Measurements from ENCODE around the gene CTAG2. TPM values are rescaled to one million over a fixed set of nuclear protein-coding genes. Genes with fewer than 3 reads are reported as not detected.
"Not testable (repeated sequence)": the region's sequence is repeated elsewhere in the genome, so short reads cannot be mapped to it uniquely, and the experiment has no call there.

Gene CTAG2
- total and polyA plus RNA-seq, 8 donors = not detected

GRCh38 chrX:154648931-154649330 lies 4.4 kb downstream of the CTAG2 start:
- Histone ChIP-seq H3K9me3 (no peaks in the 10 kb centered on the region), H3K4me3 (no peak overlapping the region), H3K27ac (no peak overlapping the region), H3K4me1 (no peaks in the 10 kb centered on the region), H3K36me3 (no peaks in the 10 kb centered on the region), H3K27me3 (no peaks in the 10 kb centered on the region)
- intact Hi-C loops (cut with DNase I) = no loop called here
- no peak for TF ChIP-seq CTCF (IDR thresholded peaks at IDR 0.05)
- DNase-seq (no peak), ATAC-seq (no peak)

GRCh38 chrX:154645745-154646378 lies 7.5 kb downstream of the CTAG2 start:
- H3K4me3 ChIP-seq; H3K27ac ChIP-seq; H3K36me3 ChIP-seq; intact Hi-C loops (cut with DNase I); H3K9me3 ChIP-seq; ATAC-seq; DNase-seq; H3K27me3 ChIP-seq; H3K4me1 ChIP-seq: not testable (repeated sequence)

GRCh38 chrX:154643708-154644107 lies 9.7 kb downstream of the CTAG2 start:
- H3K27me3 ChIP-seq; H3K9me3 ChIP-seq; H3K36me3 ChIP-seq; DNase-seq; H3K4me1 ChIP-seq; H3K4me3 ChIP-seq; H3K27ac ChIP-seq; intact Hi-C loops (cut with DNase I): not testable (repeated sequence)
- peak; percentile 13 for ATAC-seq

GRCh38 chrX:154641740-154642139 lies 11.6 kb downstream of the CTAG2 start:
- peak; percentile 32 for ATAC-seq
- DNase-seq; H3K36me3 ChIP-seq; H3K4me1 ChIP-seq; H3K9me3 ChIP-seq; H3K4me3 ChIP-seq; intact Hi-C loops (cut with DNase I); H3K27me3 ChIP-seq; H3K27ac ChIP-seq: not testable (repeated sequence)

GRCh38 chrX:154633661-154634060 lies 19.7 kb downstream of the CTAG2 start:
- H3K9me3 ChIP-seq; DNase-seq; H3K36me3 ChIP-seq; intact Hi-C loops (cut with DNase I); H3K27me3 ChIP-seq; H3K4me3 ChIP-seq; ATAC-seq; H3K27ac ChIP-seq; H3K4me1 ChIP-seq: not testable (repeated sequence)

- H3K4me1 ChIP-seq; H3K9me3 ChIP-seq; H3K4me3 ChIP-seq; H3K27ac ChIP-seq; intact Hi-C loops (cut with DNase I); ATAC-seq; H3K27me3 ChIP-seq; DNase-seq; H3K36me3 ChIP-seq: not testable (repeated sequence)
Measured at GRCh38 chrX:154630949-154631348, 22.4 kb downstream of the CTAG2 start.

- H3K36me3 ChIP-seq; intact Hi-C loops (cut with DNase I); H3K4me3 ChIP-seq; H3K4me1 ChIP-seq; H3K27me3 ChIP-seq; DNase-seq; H3K9me3 ChIP-seq; H3K27ac ChIP-seq: not testable (repeated sequence)
- peak; percentile 85 for ATAC-seq
Measured at GRCh38 chrX:154628960-154629359, 24.4 kb downstream of the CTAG2 start.

GRCh38 chrX:154620767-154621414 lies 32.5 kb downstream of the CTAG2 start:
- H3K27ac ChIP-seq; H3K36me3 ChIP-seq; H3K9me3 ChIP-seq; DNase-seq; H3K4me1 ChIP-seq; H3K4me3 ChIP-seq; intact Hi-C loops (cut with DNase I); H3K27me3 ChIP-seq: not testable (repeated sequence)
- ATAC-seq = peak; percentile 85

- ATAC-seq; H3K9me3 ChIP-seq; intact Hi-C loops (cut with DNase I); H3K4me3 ChIP-seq; H3K27ac ChIP-seq; H3K36me3 ChIP-seq; DNase-seq; H3K4me1 ChIP-seq; H3K27me3 ChIP-seq: not testable (repeated sequence)
Measured at GRCh38 chrX:154619182-154619581, 34.2 kb downstream of the CTAG2 start, which contains the start of gene CTAG1B. Gene CTAG1B, minus strand, starts transcription at chrX:154619282. Its CDS starts 64 bp downstream, at chrX:154619218.

GRCh38 chrX:154613586-154613985 lies 39.8 kb downstream of the CTAG2 start:
- H3K9me3 ChIP-seq; H3K27ac ChIP-seq; DNase-seq; H3K36me3 ChIP-seq; H3K4me1 ChIP-seq; intact Hi-C loops (cut with DNase I); H3K27me3 ChIP-seq; H3K4me3 ChIP-seq; ATAC-seq: not testable (repeated sequence)

- intact Hi-C loops (cut with DNase I); H3K27me3 ChIP-seq; ATAC-seq: not testable (repeated sequence)
Measured at GRCh38 chrX:154611146-154611545, 42.2 kb downstream of the CTAG2 start.

GRCh38 chrX:154608823-154609222 lies 44.6 kb downstream of the CTAG2 start:
- H3K36me3 ChIP-seq; DNase-seq; H3K27ac ChIP-seq; ATAC-seq; H3K4me3 ChIP-seq; H3K4me1 ChIP-seq; H3K9me3 ChIP-seq; intact Hi-C loops (cut with DNase I); H3K27me3 ChIP-seq: not testable (repeated sequence)

More at GRCh38 chrX:154611146-154611545, 42.2 kb downstream of the CTAG2 start:
- DNase-seq, H3K36me3 ChIP-seq, H3K4me1 ChIP-seq, H3K27ac ChIP-seq, H3K4me3 ChIP-seq, H3K9me3 ChIP-seq: not testable (repeated sequence)

Measured in left lung (tissue), 10 donors.